Kidney (tissue), 14 donors: ENCODE data around the gene ADGRG2. TPM values are rescaled to one million over a fixed set of nuclear protein-coding genes. Genes with fewer than 3 reads are reported as not detected.

Experiments
- DNase-seq, 5 donors: peaks; one replicate each; pipeline ENCODE4 v3.0.0-alpha.2; 2013 to 2020
- FAIRE-seq: peaks from 2 replicates; lab custom pipeline; 2012; peaks lifted over from hg19 to GRCh38; lab: Jason Lieb, UNC
- H3K27ac ChIP-seq, 2 donors: one replicate each; pipeline ENCODE4 v1.7.0; 2013; ENCODE audit warnings: low read depth in 2 of 2, low read length in 2 of 2, inconsistent platforms in 1 of 2
- H3K27me3 ChIP-seq: one replicate; pipeline ENCODE4 v1.7.1; 2013; ENCODE audit warnings: low read length, inconsistent platforms; ENCODE audit not compliant: control insufficient read depth, insufficient read depth
- H3K36me3 ChIP-seq, 3 donors: one replicate each; pipeline versions ENCODE4 v1.7.0 to v1.7.1; 2013; ENCODE audit warnings: low read length in 3 of 3, control low read depth in 1 of 3, inconsistent platforms in 1 of 3; ENCODE audit not compliant: insufficient read depth in 3 of 3, control insufficient read depth in 2 of 3
- H3K4me1 ChIP-seq, 3 donors: one replicate each; pipeline versions ENCODE4 v1.7.0 to v1.7.1; 2013; ENCODE audit warnings: low read length in 3 of 3, inconsistent platforms in 1 of 3, low read depth in 1 of 3; ENCODE audit not compliant: control insufficient read depth in 2 of 3, insufficient read depth in 2 of 3
- H3K4me3 ChIP-seq, 3 donors: one replicate each; pipeline versions ENCODE4 v1.7.0 to v1.8.1; 2013; ENCODE audit warnings: low read length in 3 of 3, control low read depth in 1 of 3, inconsistent platforms in 1 of 3
- H3K9ac ChIP-seq, 3 donors: one replicate each; pipeline versions ENCODE4 v1.7.0 to v1.7.1; 2013; ENCODE audit warnings: low read length in 3 of 3, control low read depth in 1 of 3, inconsistent platforms in 1 of 3
- H3K9me3 ChIP-seq, 3 donors: one replicate each; pipeline versions ENCODE4 v1.7.0 to v1.7.1; 2013; ENCODE audit warnings: low read length in 3 of 3, control low read depth in 1 of 3, inconsistent platforms in 1 of 3; ENCODE audit not compliant: control insufficient read depth in 2 of 3, insufficient read depth in 1 of 3
- intact Hi-C: fragments of 100-400 bp; cut with DNase I; formaldehyde crosslinking; loops from one replicate; pipeline ENCODE4 v1.11.1; 2022
- polyA plus RNA-seq: library from polyadenylated mRNA; stranded (reverse); fragments of 350-450 nt; fragmentation: Illumina TruSeq; extraction: RNeasy Lipid Tissue Mini Kit (QIAGEN cat#74804); gene quantifications from one replicate; pipeline ENCODE4 v1.2.3, GENCODE V29; 2014; ENCODE audit warnings: low read depth, low replicate concordance; ENCODE audit not compliant: insufficient read depth
- total RNA-seq: library from RNA; stranded (reverse); fragmentation: NEBNext Ultra II Directional; extraction: Animal tissue kit (Norgen Biotek cat#: 25700); gene quantifications from one replicate; pipeline ENCODE4 v1.2.1, GENCODE V29; 2021
- TF ChIP-seq, protein P1 (sequence below): IDR thresholded peaks from 3 replicates; pipeline ENCODE4 v1.5.1; 2012; ENCODE audit warnings: mild to moderate bottlenecking, moderate library complexity, borderline replicate concordance; ENCODE audit not compliant: insufficient read depth; ENCODE audit errors: extremely low read depth
- donor health status: control.
- donor health status: control.
- donor health status: control.
- donor health status: control.
- donor health status: control.
- donor health status: DM: yes; HTN: yes; CAD: no.
- donor health status: Normal renal cell carcinoma (clear cell type).

ADGRG2 gene
- total and polyA plus RNA-seq, 2 donors from 2014 or later = 1.2 TPM; not detected in 1

GRCh38 chrX:19094654-19095053 lies 27.6 kb downstream of the ADGRG2 start:
- Histone ChIP-seq H3K36me3 (no peaks in the 10 kb centered on the region), H3K27me3 (no peaks in the 10 kb centered on the region), H3K4me1 (no peaks in the 10 kb centered on the region), H3K9me3 (peaks cover 0 to 2% (median 0%) of the 10 kb centered on the region in 3 donors), H3K4me3 (no peak overlapping the region), H3K9ac (no peak overlapping the region), H3K27ac (no peak overlapping the region)
- intact Hi-C loops = no loop called here
- no peak for FAIRE-seq
- TF ChIP-seq, protein P1, sequence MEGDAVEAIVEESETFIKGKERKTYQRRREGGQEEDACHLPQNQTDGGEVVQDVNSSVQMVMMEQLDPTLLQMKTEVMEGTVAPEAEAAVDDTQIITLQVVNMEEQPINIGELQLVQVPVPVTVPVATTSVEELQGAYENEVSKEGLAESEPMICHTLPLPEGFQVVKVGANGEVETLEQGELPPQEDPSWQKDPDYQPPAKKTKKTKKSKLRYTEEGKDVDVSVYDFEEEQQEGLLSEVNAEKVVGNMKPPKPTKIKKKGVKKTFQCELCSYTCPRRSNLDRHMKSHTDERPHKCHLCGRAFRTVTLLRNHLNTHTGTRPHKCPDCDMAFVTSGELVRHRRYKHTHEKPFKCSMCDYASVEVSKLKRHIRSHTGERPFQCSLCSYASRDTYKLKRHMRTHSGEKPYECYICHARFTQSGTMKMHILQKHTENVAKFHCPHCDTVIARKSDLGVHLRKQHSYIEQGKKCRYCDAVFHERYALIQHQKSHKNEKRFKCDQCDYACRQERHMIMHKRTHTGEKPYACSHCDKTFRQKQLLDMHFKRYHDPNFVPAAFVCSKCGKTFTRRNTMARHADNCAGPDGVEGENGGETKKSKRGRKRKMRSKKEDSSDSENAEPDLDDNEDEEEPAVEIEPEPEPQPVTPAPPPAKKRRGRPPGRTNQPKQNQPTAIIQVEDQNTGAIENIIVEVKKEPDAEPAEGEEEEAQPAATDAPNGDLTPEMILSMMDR = no peak
- DNase-seq = peak in 1 of 5 donors; percentile 15

- Histone ChIP-seq H3K9me3 (peaks cover 0 to 6% (median 0%) of the 10 kb centered on the region in 3 donors), H3K27me3 (no peaks in the 10 kb centered on the region), H3K36me3 (no peaks in the 10 kb centered on the region), H3K4me1 (no peaks in the 10 kb centered on the region), H3K27ac (no peak overlapping the region), H3K9ac (no peak overlapping the region), H3K4me3 (no peak overlapping the region)
- TF ChIP-seq, protein P1 = no peak
- FAIRE-seq (no peak), DNase-seq (no peak)
- intact Hi-C loops = no loop called here
Observed at GRCh38 chrX:19091596-19091995, 30.7 kb downstream of the ADGRG2 start.

DNA sequence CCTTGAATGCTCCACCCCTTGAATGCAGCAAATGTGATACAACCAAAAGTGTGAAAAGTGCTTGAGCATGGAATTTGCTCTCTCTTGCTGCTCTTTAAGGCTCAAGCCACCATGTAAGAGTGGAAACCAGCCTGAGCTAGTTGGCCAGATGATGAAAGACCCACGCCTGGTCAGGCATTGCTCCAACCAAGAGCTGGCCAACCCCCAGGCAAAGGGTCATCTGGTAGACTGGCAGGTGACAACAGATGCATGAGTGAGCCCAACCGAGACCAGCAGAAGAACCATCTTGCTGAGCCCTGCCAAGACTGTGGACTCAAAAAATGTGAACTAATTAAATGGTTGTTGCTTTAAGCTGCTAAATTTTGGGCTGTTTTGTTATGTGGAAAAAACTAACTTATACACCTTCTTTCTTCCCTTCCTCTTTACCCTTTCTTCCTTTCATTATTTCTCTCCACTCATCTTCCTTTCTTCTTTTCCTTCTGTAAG lies 32.7 kb downstream of the ADGRG2 start:
- no peaks in the 10 kb centered on the region for H3K4me1 ChIP-seq
- DNase-seq = no peak
- no peak for FAIRE-seq
- no peak overlapping the region for H3K9ac ChIP-seq
- H3K27me3 ChIP-seq = no peaks in the 10 kb centered on the region
- TF ChIP-seq, protein P1 = no peak
- H3K27ac ChIP-seq = no peak overlapping the region
- peaks cover 0 to 6% (median 0%) of the 10 kb centered on the region in 3 donors for H3K9me3 ChIP-seq
- H3K36me3 ChIP-seq = no peaks in the 10 kb centered on the region
- H3K4me3 ChIP-seq = no peak overlapping the region
- intact Hi-C loops = no loop called here
